ENCODE results near the gene EGR2.
A peak's percentile ranks its signal among the peaks of the same experiment; 100 is the strongest.

Gene EGR2

DNA sequence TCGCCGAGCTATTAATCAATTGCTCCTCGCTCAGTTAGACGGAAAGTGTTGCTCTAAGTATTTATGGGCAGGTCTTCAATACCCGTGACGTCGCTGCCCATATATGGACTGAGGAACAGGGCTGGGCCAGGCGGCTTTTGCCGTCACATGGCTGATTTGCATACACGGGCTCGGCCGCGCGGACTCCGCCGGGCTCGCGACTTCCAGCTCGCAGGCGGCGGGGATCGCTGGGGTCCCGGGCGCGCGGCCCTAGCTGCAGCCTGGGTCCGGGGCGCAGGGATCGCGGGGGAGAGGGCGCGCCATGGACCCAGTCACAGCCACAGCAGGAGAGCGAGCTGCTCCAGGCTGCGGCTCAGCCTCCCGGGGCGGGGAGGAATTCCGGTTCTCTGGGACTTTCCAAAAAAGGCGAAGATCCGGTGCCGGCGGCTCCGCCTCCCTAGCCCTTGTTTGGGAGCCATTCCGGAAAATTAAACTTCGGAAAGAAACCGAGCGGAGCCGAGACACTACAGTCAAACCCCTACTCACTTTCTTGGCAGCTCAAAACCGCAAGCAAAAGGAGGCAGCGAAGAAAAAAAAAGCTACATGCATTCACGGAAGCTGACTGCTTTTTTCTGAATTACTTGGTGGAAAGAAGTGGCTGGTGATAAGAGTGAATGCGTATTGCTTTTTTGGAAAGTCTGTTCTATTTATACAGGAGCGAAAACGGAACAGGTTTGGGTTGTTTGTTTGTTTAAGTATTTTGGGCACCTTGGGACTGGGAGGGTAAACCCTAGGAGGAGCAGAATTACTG, at the start of gene EGR2:
EGR2 (minus strand) TSS at position 36 of the 790 bp plus-strand sequence. CDS start 337 bp downstream, outside the sequence.
- peak within 1 kb of the TSS; percentile 67 for H3K27ac ChIP-seq
- peak; percentile 89 for DNase-seq (ENCODE audit: low read depth, low spot score)

DNA sequence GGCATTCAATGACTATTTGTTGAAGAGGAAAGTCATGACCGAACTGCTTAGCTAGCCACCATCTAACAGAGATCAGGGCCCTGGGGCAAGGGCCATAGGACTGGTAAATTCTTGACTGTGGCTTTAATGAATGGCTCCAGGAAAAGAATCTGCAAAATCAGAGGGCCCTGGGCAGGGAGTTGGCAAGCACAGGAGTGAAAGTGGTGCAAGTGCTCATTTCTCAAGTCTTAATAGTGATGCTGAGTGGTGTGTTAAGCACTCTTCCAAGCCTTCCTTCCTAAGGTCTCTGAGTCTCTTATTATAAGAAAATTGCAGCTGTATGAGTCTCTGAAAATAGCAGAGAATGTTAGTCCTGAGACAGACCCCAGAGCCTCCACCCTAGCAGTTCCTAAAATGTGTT, 46.3 kb upstream of the EGR2 start:
- DNase-seq (ENCODE audit: low read depth, low spot score) = no peak
- no peak overlapping the region for H3K27ac ChIP-seq

DNA sequence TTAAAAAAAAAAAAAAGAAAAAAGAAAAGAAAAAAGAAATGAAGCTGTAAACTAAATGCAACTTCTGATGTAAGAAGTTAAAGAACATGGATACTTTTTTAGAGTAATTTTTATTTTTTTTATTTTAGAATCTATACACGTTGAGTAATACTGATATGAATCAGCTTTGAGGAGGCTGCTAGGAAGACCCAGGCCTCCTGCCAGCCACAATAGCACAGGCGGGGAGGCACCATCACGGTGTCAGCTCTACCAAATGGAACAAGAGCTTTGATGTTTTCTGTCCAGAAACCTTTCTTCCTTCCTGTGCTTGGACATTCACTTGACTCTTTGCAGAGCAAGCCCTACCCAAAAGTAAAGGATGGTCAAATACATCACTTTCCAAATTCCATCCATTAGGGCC, 45.3 kb upstream of the EGR2 start:
- H3K27ac ChIP-seq = no peak overlapping the region
- DNase-seq (ENCODE audit: low read depth, low spot score) = no peak

DNA sequence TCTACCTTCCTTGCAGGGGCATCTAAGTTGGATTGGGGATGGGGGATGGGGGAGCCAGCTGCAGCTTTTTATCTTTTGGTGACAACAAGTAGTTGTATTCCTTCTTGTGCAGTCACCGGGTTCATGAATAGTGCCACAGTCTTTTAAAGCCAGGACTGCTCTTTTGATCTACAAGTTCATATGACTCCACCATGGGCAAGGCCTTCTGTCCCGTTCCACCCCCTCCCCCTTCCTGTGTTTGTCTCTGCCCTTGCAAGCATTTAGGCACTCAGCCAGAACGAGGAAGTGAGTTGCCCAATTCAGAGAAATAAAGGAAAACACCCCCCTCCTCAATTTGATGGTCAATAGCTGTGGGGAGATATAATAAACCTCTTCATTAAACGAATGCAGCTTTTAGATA, 44.8 kb upstream of the EGR2 start:
- no peak overlapping the region for H3K27ac ChIP-seq
- no peak for DNase-seq (ENCODE audit: low read depth, low spot score)

DNA sequence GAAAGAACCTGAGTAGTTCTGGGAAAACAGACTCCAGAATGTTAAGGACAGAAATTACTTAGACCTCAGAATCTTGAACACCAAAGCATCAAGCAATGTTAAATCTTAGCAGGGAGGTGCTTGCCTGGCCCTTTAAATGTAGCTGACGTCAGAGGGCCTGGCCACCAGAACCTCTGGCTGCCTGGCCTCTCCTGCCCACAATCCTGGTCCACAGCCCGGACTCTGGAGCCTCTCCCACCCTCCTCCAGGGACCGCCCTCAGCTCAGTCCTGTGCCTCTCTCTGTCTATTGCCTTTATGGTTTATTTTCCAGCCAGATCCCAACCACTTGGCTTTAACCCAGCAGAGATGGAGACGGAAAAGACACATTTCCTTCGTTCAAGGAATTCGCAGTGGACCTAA, 42.2 kb upstream of the EGR2 start:
- no peak overlapping the region for H3K27ac ChIP-seq
- no peak for DNase-seq (ENCODE audit: low read depth, low spot score)

DNA sequence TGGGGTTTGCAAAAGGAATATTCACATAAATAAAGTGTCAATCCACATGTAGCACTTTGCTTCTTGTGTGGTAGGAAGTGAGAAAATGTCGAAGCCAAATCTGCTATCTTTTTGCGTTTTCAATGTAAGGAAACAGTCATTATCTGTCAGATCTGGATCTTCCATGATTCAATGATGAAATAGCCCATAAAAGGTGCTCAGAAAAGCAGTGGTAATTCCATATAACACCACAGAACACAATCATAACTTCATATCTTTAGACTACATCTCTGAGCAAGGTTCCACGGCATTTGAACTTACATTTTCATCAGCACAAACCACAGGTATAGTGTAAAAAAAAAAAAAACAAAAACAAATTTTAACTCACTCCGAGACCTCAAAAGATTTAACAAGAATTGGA, 39.9 kb upstream of the EGR2 start:
- no peak overlapping the region for H3K27ac ChIP-seq
- DNase-seq (ENCODE audit: low read depth, low spot score) = no peak

DNA sequence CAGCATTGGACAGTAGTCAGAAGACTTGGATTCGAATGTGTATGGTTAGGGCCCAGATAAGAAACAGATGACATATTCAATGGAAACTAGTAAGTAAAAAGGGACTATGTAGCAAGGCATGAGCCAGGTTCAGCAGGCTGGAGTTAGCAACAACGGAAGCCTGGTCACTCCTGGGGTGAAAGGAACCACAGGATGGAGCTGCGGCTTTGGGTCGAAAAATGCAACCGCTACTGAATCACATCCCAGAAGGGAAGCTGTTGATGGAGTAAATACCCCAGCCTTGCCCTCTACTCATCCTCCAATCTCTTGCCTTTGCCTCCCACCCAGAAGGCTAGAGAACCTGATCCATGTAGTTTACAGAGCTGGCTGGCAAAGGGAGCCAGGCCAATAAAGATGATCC, 37.5 kb upstream of the EGR2 start:
- no peak overlapping the region for H3K27ac ChIP-seq
- no peak for DNase-seq (ENCODE audit: low read depth, low spot score)

DNA sequence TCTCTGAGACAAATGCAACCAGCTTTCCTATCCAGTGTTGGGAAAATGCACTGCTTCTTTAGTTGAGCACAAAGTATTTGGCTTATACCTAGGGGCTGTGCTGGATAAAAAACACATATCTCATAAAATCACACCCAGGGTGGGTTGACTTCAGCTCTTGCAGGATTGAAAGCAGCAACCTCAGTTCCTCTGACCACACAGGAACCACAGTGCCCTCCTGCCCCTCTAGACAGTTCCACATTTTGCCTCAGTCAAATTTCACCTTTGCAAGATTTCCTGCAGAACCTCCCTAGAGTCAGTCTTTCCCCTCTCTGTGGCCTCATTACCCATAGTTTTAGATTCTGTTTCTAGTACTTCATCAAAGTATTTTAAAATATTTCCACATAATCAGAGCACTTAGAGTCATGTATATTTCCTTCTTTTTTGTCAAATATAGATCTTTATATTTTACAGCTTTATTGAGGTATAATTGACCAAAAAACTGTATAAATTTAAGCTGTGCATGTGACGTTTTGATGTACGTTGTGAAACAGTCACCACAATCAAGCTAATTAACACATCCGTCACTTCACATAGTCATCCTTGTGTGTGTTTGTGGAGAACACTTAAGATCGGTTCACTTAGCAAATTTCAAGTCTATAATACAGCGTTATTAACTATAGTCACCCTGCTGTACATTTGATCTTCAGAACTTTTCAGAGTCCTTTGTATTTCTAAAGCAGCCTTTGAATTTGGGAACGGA, 37.0 kb upstream of the EGR2 start:
- no peak overlapping the region for H3K27ac ChIP-seq
- DNase-seq (ENCODE audit: low read depth, low spot score) = no peak

DNA sequence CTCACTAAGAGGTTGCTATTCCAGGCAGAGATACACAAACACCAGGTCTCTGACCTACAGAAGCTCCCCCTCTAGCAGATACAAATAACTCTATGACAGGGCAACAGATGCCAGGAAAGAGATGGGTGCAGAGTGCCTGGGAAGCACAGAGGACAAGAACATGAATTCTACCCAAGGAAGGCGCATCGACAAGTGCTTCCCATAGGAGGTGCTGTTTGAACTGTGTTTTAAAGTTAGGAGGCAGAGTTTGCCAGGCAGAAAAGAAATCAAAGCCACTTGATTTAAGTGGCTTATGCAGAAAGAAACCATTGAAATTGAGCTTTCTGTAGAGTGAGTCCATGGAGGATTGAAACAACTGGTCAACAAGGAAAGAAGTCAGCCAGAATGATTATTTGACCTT, 35.3 kb upstream of the EGR2 start:
- H3K27ac ChIP-seq = no peak overlapping the region
- no peak for DNase-seq (ENCODE audit: low read depth, low spot score)

DNA sequence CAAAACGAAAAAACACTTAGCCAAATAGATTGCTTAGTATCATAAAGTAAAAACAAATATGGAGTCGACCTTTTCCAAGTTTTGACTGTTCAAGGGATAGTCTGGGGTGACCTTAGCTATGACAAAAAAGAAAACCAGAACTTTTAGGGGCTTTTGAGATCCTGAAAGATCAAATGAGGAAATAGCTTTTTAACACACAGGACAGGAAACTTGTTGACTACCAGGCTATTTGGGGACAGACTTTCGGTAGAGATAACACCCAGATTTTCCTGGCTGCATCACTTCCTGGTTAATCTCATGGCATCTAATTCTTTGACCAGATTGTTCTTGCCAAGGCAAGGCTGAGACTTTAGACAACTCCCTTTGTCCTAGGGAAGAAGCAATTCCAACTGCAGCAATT, 34.5 kb upstream of the EGR2 start:
- no peak for DNase-seq (ENCODE audit: low read depth, low spot score)
- no peak overlapping the region for H3K27ac ChIP-seq

DNA sequence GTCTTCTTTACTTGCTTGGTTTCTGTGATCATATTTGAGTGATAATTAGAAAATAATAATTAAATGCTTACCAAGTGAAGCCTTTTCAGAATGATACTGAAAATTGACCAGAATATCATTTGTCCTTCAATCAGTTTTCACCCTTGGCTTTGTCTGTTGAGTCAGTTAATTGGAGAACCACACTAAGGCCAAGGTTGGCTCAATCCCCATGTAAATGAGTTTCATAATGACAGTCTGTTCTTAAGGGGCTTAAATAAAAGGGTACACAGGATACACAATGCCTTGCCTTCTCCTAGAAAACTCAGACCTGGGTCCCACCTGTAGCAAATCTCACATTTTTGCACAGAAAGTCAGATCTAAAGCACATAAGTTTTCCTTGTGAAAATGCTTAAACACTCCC, 31.3 kb upstream of the EGR2 start:
- H3K27ac ChIP-seq = no peak overlapping the region
- no peak for DNase-seq (ENCODE audit: low read depth, low spot score)

DNA sequence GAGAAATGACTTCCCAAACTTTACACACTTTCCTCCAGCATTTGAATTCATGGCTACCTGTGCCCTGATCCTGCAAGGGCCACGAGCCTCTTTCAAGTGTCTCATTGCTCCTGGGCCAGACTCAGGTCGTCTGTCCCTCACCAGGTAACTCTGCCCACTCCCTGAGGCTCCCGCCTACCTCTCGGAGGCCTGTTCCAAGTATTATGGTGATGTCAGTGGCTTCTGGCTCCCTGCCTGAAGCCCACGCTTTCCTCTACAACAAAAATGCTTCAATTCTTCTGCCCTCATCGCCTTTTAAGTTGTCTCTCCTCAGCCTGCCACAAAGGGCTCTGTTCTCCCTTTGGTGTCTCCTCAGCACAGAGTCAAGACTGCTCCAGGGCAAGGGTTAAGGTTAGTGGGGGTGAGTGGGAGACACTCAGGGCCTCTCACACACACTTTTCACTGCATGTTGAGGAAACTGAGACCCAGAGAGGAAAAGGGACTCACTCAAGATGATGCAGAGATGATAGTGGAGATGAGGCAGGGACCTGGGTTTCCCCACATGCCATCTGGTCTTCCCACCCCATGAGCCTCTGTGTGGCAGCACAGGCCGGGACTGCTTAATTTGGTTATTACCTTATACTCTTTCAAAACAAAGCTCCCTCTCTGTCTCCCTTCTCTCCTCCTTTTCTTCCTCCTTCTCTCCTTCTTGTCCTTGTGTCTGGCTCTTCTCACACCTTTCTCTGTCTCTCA, 28.3 kb upstream of the EGR2 start:
- no peak overlapping the region for H3K27ac ChIP-seq
- no peak for DNase-seq (ENCODE audit: low read depth, low spot score)

DNA sequence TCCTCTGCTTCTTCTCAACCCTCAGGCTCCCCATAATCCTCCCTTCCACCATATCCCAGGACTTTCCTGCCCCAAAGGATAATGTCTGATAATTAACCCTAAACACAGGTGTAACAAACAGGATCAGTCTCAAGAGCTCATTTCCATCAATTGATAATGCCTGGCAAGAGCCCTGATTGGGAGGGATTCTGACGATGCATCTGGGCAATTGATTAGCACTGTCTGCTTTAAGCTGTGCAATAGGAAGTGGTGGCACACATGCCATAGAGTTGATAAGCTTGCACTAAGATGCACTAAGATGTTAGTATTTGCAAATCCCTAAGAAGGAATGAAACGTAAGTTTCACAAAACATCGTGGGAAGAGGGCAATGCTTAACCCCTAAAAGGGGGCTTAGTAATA, 27.4 kb upstream of the EGR2 start:
- DNase-seq (ENCODE audit: low read depth, low spot score) = no peak
- H3K27ac ChIP-seq = no peak overlapping the region

DNA sequence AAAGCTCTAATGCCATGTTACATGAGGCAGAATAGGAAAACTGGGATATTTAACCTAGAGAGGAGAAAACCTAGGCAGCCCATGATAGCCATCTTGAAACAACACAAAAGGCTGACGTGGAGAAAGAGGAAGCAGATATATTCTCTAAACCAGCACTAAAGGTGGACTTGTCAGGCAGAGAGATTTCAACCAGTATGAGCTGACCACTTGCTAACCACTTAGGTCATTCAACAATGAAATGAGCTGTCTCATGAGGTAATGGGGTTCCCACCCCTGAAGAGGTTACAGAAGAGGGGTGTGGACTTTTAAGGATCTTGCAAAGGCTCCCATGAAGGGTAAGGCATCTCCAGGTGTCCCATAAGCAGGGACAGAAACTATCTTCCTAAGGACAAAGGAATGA, 26.8 kb upstream of the EGR2 start:
- no peak overlapping the region for H3K27ac ChIP-seq
- no peak for DNase-seq (ENCODE audit: low read depth, low spot score)

DNA sequence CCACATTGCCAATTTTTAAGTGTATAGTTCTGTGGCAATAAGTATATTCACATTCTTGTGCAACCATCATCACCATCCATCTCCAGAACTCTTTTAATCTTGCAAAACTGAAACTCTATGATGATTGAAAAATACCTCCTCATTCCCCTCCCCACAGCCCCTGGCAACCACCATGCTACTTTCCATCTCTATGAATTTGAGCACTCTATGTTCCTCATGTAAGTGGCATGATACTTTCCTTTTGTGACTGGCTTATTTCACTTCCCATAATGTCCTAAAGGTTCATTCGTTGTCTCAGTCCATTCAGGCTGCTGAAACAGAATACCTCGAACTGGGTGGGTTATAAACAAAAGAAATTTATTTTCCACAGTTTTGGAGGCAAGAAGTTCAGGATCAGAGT, 23.4 kb upstream of the EGR2 start:
- H3K27ac ChIP-seq = no peak overlapping the region
- DNase-seq (ENCODE audit: low read depth, low spot score) = no peak

DNA sequence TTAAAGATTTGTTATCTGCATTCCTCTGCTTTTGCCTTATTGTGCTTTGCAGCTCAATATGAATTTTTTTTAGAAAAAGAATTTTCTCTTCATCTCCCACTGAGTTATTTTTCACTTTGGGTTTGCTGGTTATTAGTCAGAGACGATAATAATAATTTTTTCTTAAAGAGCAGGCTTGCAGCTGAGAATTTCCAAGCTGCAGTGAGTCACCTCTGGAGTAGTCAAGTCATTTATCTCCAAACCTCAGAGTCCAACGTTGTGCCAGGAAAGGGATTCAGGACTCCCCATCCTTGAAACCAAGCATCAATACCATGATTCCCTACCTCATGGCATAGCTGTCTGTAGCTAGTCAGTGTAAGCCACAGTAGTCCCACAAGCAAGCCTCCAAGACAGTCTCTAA, 15.2 kb upstream of the EGR2 start:
- no peak overlapping the region for H3K27ac ChIP-seq
- DNase-seq (ENCODE audit: low read depth, low spot score) = no peak

DNA sequence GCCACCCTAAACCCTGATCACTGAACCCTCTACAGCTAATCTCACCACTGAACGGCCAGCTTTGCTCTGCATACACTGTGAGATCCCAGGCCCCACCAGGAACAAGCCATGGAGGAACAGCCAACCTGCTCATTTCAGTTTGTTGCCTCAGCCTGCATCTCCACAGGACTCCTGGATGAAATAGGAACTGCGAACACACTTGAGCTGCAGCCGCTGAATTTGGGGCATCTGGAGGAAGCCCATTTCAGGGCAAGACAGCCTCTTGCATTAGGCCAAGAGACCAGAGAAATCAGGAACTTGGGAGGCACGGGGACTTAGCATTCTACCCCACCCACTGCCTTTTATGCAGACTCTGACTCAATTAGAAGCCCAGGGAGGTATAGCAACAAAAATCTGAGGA, 14.5 kb upstream of the EGR2 start:
- no peak for DNase-seq (ENCODE audit: low read depth, low spot score)
- H3K27ac ChIP-seq = no peak overlapping the region

DNA sequence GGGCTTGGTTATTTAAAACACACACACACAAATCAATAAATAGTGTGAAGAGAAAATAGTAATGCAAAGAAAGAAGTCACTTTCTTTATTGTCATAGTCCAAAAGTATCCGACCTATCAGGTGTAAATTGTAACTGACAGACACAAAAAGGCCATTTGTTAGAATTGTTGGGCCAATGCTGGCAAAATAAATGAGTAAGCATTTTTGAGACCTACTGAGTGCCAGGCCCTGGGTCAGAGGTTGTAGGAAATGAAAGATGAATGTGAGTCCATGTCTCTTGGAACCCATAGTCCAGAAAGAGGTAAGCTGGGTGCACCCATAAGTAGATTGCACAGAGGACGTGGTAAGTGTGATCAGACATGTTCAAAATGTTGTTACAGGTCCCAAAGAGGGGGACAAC, 13.5 kb upstream of the EGR2 start:
- no peak overlapping the region for H3K27ac ChIP-seq
- no peak for DNase-seq (ENCODE audit: low read depth, low spot score)

DNA sequence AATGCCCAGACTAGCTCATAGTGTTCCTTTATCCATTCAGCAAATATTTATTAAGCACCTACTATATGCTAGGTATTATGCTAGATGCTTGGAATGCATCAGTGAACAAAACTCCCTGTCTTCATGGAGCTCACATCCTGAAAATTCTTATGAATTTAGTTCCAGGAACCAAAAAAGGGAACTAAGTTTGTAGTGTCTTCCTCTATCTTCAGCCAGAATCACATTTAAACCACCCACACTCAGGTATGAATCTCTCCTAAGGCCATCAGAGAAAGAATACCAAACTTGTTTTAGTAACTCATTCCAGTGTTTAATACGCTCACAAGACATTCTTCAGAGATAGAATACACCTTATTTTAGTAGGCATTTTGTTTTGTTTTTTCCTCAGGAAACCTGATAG, 10.1 kb upstream of the EGR2 start:
- no peak for DNase-seq (ENCODE audit: low read depth, low spot score)
- no peak overlapping the region for H3K27ac ChIP-seq

DNA sequence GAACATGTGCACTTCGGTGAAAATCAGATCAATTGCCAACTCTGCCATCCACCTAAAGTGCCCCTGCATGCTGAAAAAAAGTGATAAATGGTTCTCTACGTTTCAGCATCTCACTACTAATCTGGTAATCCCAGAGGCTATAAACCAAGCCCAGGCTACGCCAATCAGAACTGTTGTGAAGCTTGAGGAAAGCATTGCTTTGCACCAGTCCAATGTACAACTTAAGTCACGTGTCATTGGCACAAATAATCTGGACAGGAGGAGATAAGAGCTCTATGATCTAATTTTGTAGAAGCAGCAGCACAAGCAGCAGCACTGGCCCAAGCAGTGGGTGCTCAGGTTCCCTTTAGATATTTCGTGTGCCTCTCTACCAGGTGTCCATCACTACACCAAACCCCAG, 4.4 kb upstream of the EGR2 start:
- DNase-seq (ENCODE audit: low read depth, low spot score) = no peak
- H3K27ac ChIP-seq = no peak overlapping the region

Measured in epithelial cell of prostate (primary cell).